GM19043 (cell line): ENCODE results near the gene ADAMTSL1.

Source experiments
- ATAC-seq: cut with Tn5 transposase; IDR thresholded peaks from one replicate; pipeline ENCODE4 v1.9.1; 2021; ENCODE audit warnings: low read depth; ENCODE audit not compliant: unreplicated experiment

The ADAMTSL1 gene

DNA sequence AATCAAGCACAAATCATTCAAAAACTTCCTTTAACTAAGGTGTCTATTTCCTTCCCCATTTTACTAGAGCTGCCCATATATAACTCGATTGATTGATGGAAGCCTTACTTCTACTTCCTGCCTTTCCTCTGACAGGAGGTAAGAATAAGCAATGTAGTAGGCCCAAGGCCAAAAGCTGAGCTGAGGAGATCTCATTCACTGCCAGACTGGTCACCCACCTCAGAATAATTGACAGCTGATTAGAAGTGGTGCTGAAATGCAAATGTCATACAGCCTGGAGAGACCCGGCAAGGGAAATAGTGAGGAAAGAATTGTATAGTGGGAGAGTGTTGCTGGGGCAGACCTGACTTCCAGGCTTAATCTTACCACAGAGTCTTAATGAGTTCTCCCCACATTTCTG, 319.2 kb downstream of the ADAMTSL1 start:
- no peak for ATAC-seq

DNA sequence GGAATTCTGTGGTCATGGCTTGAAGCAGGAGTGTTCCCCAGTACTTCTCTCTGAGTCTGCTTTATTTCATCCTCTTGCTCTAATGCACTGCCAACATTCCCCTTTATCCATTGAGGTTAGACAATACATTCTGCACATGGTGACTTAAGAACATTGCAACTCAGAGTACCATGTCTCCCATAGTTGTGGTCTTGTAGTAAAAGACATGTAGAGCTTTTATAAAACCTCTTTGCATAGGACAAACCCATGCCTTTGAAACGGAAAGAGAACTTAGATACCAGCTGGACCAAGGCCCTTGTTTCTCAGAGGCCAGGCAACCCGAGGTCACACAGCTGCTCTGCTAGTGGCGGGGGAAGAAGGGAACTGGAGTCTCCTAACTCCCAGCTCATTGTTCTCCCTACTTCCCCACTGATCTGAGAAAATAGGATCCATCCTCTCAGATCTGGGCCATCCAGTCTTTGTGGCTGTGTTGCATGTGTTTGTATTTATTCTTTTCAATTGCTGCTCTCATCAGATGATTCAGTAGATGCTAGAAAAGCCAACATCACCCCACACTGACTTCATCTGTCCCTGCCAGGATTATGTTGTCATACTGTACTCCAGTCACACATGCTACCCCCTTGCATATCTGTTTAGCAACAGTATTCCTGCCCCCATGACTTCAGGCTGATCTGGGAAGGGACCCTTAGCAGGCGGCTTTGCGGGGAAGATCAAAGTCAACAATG, 322.2 kb downstream of the ADAMTSL1 start:
- no peak for ATAC-seq

- no peak for ATAC-seq
Measured at GRCh38 chr9:18796696-18797270, 322.8 kb downstream of the ADAMTSL1 start.

DNA sequence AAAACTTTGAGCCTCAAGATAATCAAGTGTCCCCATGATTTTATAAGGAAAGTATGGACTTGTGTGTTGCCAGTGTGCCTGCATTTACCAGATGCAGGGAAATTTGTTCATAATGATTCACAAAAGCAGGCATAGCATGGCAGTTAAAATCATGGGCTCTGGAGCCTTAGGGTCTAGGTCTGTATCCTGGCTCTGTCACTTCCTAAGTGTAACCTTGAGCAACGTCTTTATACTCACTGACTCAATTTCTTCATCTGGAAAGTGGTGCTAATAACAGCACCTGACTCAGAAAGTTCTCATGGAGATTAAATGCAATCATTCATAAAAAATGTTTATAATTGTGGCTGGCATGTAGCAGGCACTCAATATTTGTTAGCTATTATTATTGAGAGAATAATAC, 324.2 kb downstream of the ADAMTSL1 start:
- ATAC-seq, result no peak

DNA sequence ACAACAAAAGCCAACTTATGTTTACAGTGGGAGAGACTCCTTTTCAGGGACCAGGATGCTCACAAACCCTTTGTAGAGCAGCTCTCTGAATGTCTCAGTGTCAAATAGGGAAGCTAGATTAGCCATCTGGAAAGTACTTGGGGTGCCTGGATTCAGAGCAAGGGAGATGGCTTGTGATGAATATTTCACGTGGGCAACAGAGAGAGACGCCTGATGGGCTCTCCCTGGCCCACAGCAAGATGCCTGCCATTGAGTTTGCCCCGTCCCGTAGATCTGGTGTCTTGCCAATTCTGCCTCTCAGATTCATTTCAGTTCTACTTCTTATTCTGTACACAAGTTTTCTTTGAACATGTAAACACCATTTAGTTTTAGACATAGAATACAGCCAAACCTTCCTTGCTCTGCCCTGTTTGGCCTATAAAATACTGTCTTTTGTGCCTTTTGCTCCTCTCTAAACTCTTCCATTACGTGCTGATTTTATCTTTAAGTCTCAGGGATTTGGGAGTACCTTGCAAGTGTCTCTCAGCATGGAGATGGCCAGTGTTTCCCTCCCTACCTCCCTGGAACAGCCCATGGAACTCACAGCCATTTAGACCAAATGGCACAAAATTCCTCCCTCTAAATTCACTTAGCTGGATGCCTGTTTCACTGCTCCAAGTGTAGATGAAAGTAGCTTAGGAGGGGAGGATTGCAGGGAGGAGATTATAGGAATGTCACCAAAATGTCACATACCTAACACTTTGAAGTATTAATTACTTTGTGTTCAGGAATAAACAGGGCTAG, 324.7 kb downstream of the ADAMTSL1 start:
- no peak for ATAC-seq

DNA sequence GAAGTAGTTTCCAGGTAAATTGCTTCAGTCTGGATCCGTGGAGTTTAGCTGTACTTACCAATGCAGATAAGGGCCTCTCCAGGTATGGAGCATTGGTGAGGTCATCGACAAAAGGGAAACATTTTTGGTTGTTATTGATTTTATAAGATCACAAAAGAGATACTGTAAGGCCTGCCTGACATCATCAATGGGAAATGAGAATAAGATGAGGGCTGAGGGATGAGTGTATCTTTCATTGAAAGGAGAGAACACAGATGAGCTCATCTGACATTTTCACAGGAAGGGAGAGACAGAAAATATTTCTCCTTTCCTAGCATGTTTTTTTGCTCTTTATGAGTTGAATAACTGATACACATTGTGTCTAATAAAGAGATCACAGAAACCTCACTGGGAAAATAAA, 325.5 kb downstream of the ADAMTSL1 start:
- ATAC-seq, result no peak

- no peak for ATAC-seq
Measured at GRCh38 chr9:18800579-18800978, 326.6 kb downstream of the ADAMTSL1 start.

- no peak for ATAC-seq
Measured at GRCh38 chr9:18805386-18805785, 331.4 kb downstream of the ADAMTSL1 start.

GRCh38 chr9:18806232-18807080, 332.5 kb downstream of the ADAMTSL1 start:
- ATAC-seq, result no peak

- ATAC-seq, result no peak
Measured at GRCh38 chr9:18810581-18810980, 336.6 kb downstream of the ADAMTSL1 start.

DNA sequence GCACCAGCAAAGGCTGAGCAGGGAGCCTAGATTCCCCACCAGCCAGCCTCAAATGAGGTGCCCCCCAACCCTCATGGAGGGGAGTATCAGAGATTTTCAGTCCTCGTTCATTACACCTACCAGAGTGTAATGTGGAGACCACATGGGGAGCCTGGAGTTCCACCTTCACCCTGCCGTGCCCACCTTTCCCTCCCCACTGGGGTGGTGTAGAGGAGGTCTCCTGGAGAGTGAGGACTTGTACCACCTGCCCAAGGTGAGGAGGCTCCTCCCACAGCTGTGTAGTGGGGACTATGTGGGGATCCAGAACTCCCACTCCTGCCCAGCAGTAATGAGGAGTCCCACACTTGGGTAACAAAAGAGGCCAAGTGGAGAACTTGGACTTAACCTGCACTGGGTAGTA, 337.2 kb downstream of the ADAMTSL1 start:
- no peak for ATAC-seq

DNA sequence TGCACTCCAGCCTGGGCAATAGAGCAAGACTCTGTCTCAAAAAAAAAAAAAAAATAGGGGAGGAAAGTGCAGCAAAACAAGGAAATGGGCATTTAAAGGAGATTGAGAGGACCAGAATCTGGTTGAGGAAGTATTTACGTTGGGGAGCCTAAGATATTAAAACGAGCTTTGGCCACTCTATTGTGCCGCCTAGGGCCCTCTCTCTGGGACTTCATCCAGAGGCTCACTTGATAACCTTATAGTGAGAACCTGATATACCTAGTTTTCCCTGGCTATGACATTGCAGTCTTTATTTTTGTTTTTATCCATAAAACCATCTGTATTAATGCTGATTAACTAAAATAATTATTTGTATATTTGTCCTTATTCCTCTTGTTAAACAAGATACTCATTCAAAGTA, 345.5 kb downstream of the ADAMTSL1 start:
- ATAC-seq, result no peak

DNA sequence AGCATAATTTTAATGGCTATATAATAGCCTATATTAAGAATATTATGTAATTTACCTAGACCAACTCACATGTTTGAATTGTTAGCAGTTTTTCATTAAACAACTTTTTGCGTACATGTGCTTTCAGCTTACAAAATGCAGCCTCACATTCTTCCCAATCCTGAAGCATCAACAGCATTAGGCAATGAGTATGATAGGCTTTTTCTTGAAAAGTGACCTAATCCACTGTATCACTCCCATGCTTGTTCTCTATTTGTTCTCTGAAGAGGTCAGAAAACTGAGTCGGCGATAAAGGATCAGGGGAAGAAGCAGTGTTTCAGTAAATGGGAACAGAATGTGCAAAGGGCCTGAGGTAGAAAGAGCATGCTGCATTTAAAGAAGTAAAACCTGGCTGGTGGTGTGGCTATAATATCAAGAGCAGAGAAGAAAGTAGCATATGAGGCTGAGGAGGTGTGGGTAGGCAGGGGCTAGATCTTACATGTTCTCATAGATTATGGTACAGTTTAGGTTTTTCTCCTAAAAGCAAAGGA, 346.7 kb downstream of the ADAMTSL1 start:
- no peak for ATAC-seq

DNA sequence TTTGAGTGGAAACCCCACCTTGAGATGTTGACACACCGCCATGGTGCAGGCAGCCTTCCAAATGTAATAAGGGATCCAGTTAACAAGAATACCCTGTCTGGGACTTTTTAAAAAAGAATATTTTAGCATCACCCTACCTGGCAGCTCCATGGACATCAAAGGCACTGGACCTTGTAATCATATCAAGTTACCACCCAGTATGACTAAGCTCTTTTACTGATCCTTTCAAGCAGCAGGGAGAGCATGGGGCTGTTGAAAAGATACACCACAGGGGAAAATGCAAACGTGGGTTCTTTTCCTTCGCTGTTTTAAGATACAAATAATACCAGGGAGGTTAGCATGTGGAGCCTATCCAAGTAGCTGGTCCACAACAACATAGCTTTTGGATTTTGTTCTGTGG, 347.8 kb downstream of the ADAMTSL1 start:
- ATAC-seq, result no peak

DNA sequence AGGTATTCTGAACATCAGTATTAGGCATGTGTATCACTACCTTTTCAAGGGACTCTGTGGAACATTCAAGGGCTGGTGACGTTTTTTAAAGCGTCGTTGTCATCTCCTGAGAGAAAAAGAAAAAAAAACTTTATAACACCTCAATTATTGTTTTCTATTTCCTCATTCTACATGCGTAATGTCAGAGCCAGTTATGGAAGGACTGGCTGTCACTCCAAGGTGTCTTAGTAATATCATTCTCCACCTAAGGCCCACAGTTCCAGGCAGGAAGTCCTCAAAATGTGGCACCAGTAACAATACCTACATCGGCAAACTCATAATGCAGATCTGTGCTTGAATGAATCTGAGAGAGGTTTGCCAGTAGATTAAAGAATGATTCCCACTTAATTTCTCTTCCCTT, 348.9 kb downstream of the ADAMTSL1 start:
- ATAC-seq, result no peak

- no peak for ATAC-seq
Measured at GRCh38 chr9:18824095-18824666, 350.2 kb downstream of the ADAMTSL1 start.

- no peak for ATAC-seq
Measured at GRCh38 chr9:18825656-18826170, 351.8 kb downstream of the ADAMTSL1 start.

DNA sequence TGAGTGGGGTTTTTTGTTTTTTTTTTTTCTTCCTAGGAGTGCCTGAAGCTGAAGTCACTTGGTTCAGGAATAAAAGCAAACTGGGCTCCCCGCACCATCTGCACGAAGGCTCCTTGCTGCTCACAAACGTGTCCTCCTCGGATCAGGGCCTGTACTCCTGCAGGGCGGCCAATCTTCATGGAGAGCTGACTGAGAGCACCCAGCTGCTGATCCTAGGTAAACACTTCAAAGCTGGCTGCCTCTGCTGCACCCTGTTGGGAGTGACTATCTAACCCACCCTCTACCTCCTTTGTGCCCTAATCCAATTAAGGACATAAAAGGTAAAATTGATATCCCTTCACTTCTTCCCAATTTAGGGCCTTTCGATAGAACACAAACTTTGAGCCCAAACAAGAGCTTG, 352.3 kb downstream of the ADAMTSL1 start:
- ATAC-seq, result no peak

DNA sequence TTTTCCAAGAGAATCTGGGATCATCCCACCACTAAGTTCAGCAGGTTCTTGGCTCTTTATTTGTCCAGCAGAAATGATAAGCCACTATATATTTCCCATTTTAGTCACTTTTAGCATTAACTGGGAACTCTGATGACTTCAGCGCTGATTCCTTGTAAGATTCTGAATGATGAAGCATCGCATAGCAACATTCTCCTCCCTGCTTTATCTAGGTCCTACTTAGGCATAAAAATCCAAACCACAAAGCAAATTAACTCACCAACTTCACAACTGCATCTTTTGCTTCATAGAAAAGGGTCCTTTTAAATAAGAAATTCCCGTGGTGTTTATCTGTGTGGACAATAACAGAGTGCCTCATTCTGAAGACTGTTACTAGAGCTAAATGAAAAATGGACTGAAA, 355.1 kb downstream of the ADAMTSL1 start:
- no peak for ATAC-seq

- ATAC-seq, result no peak
Measured at GRCh38 chr9:18829873-18830272, 355.9 kb downstream of the ADAMTSL1 start.
